ENCODE results near the gene VCP. TPM values are rescaled to one million over a fixed set of nuclear protein-coding genes. Genes with fewer than 3 reads are reported as not detected.

The VCP gene
- total RNA-seq, 2 donors from 2014 or later = 167 to 189 TPM

GRCh38 chr9:35073279-35073612 is 821 bp upstream of the VCP start:
- DNase-seq (no peak), ATAC-seq (no peak)
- intact Hi-C loops (cut with DNase I, micrococcal nuclease) = no loop called here

- peak; percentile 73 for ATAC-seq
- DNase-seq = peak; percentile 84 to 88
- intact Hi-C loops (cut with DNase I, micrococcal nuclease) = no loop called here
These were observed 488 bp downstream of the VCP start for GRCh38 chr9:35071814-35072460.

- ATAC-seq (no peak), DNase-seq (no peak)
- intact Hi-C loops (cut with DNase I, micrococcal nuclease) = no loop called here
These were observed 1.3 kb downstream of the VCP start for GRCh38 chr9:35070823-35071813.

- DNase-seq (no peak), ATAC-seq (no peak)
- intact Hi-C loops (cut with DNase I, micrococcal nuclease) = no loop called here
These were observed 3.4 kb downstream of the VCP start for GRCh38 chr9:35069020-35069419.

GRCh38 chr9:35067056-35067455 is 5.4 kb downstream of the VCP start:
- intact Hi-C loops (cut with DNase I, micrococcal nuclease) = no loop called here
- ATAC-seq = no peak
- DNase-seq = no peak

- ATAC-seq (peak; percentile 56), DNase-seq (no peak)
- intact Hi-C loops (cut with DNase I, micrococcal nuclease) = no loop called here
These were observed 11.7 kb downstream of the VCP start for GRCh38 chr9:35060548-35061207.

- intact Hi-C loops (cut with DNase I, micrococcal nuclease) = no loop called here
- DNase-seq = no peak
- ATAC-seq = no peak
These were observed 13.0 kb downstream of the VCP start for GRCh38 chr9:35059438-35059837.

- intact Hi-C loops (cut with DNase I, micrococcal nuclease) = no loop called here
- no peak for DNase-seq
These were observed 15.2 kb downstream of the VCP start for GRCh38 chr9:35057271-35057620.

GRCh38 chr9:35056571-35057270 is 15.7 kb downstream of the VCP start:
- ATAC-seq = peak; percentile 17
- DNase-seq = no peak
- intact Hi-C loops (cut with DNase I, micrococcal nuclease) = no loop called here

More at GRCh38 chr9:35057271-35057620, 15.2 kb downstream of the VCP start:
- ATAC-seq = no peak

GRCh38 chr9:35054871-35055644 is 17.4 kb downstream of the VCP start:
- intact Hi-C loops (cut with DNase I, micrococcal nuclease) = no loop called here
- no peak for ATAC-seq
- no peak for DNase-seq

GRCh38 chr9:35054185-35054835 is 18.1 kb downstream of the VCP start:
- ATAC-seq = no peak
- intact Hi-C loops (cut with DNase I, micrococcal nuclease) = no loop called here
- DNase-seq = no peak

- peak; percentile 79 for ATAC-seq
- DNase-seq = peak in 1 of 2 donors; percentile 48
- intact Hi-C loops (cut with DNase I, micrococcal nuclease) = no loop called here
These were observed 21.1 kb downstream of the VCP start for GRCh38 chr9:35051069-35051967.

- ATAC-seq (no peak), DNase-seq (no peak)
- intact Hi-C loops (cut with DNase I, micrococcal nuclease) = no loop called here
These were observed 23.9 kb downstream of the VCP start for GRCh38 chr9:35048511-35048910.

- intact Hi-C loops (cut with DNase I, micrococcal nuclease) = no loop called here
- ATAC-seq = no peak
- DNase-seq = no peak
These were observed 28.4 kb downstream of the VCP start for GRCh38 chr9:35044071-35044470.

GRCh38 chr9:35042891-35043545 is 29.4 kb downstream of the VCP start:
- intact Hi-C loops (cut with DNase I, micrococcal nuclease) = no loop called here
- ATAC-seq = no peak
- no peak for DNase-seq

GRCh38 chr9:35042081-35042604 is 30.3 kb downstream of the VCP start:
- ATAC-seq = no peak

More at GRCh38 chr9:35042081-35042604, 30.3 kb downstream of the VCP start:
- no peak for DNase-seq
- intact Hi-C loops (cut with DNase I, micrococcal nuclease) = no loop called here
